Measurements from ENCODE around the gene FRY.

FRY gene

DNA sequence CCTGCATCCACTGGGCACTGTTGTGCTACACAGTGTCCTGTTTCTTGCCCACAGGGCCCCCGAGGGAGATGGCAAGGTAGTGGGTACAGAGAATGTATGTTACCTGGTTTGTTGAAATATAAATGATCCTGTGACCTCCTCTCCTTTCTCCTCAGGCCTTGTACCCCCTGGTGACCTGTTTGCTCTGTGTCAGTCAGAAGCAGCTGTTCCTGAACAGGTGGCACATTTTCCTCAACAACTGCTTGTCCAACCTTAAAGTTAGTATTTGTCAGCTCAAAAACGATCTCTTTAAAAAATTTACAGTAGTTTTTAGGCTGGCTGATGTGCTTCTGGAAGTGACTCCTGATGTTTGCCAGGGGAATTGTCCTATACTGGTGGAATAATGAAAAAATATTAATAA, 105.1 kb downstream of the FRY start:
- Mint-ChIP-seq H3K27ac (no peak overlapping the region), H3K4me1 (ENCODE audit: low read depth) (no peaks in the 10 kb centered on the region), H3K27me3 (no peaks in the 10 kb centered on the region)

DNA sequence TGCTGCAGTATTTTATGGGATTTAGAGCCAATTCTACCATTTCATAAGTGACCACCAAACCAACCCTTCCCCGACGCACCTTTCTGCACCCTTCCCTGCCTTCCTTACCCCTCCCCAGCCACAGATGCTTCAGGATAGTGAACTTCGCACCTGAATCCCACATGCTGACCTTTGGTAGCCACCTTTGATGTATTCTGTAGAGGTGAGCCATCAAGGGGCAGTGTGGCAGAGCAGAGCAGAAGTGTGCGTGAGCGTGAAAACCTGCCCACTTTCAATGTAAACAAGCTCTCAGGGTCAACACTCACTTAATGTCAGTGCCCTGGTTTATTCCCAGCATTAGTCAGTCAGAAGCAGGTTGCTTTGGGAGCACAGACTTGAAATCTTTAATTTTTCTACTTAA, 107.7 kb downstream of the FRY start:
- no peaks in the 10 kb centered on the region for H3K9me3 Mint-ChIP-seq
- H3K4me1 Mint-ChIP-seq (ENCODE audit: low read depth): no peaks in the 10 kb centered on the region
- no peak overlapping the region for H3K4me3 Mint-ChIP-seq
- H3K27ac Mint-ChIP-seq: no peak overlapping the region
- no peaks in the 10 kb centered on the region for H3K36me3 Mint-ChIP-seq (ENCODE audit: low read depth)
- H3K27me3 Mint-ChIP-seq: no peaks in the 10 kb centered on the region

More for the DNA sequence above, 105.1 kb downstream of the FRY start:
- Mint-ChIP-seq H3K36me3 (ENCODE audit: low read depth) (no peaks in the 10 kb centered on the region), H3K9me3 (no peaks in the 10 kb centered on the region), H3K4me3 (no peak overlapping the region)

DNA sequence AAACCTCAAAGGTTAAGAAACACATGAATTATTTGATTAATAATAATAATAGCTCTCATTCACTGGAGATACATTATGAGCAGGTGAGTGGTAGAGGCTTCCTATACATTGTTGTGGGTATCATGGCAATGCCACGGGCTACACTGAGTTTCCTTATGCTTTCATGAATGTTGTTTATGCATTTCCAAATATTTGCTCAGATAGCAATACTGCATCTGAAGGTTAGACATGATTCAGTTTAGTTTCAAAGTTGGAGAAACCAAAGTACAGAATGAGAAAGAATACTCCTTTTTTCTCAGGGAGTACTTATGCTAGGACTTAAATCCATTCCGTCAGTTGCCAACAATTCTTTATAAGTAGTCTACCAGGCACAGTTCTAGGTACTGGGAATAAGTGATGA, 108.5 kb downstream of the FRY start:
- Mint-ChIP-seq H3K27me3 (no peaks in the 10 kb centered on the region), H3K9me3 (no peaks in the 10 kb centered on the region), H3K4me1 (ENCODE audit: low read depth) (no peaks in the 10 kb centered on the region), H3K36me3 (ENCODE audit: low read depth) (no peaks in the 10 kb centered on the region), H3K27ac (no peak overlapping the region), H3K4me3 (no peak overlapping the region)

DNA sequence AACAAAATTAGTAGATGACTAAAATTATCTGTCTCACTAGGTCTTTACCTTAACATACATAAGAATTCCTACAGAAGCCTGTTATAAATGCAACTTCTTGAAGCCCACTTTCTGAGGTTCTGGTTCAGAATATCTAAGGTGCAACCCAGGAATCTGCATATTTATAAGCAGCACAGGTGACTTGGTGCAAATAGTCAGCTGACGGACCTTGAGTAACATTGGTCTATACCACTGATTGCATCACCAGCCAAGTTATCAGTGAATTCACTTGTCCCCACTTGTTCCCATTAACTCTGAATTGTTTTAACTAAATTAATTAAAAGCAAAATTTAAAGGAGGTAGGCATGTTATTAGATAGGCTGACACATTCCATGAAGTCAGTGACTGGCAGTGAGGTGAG, 109.9 kb downstream of the FRY start:
- no peaks in the 10 kb centered on the region for H3K4me1 Mint-ChIP-seq (ENCODE audit: low read depth)
- H3K27ac Mint-ChIP-seq: no peak overlapping the region
- H3K4me3 Mint-ChIP-seq: no peak overlapping the region
- no peaks in the 10 kb centered on the region for H3K36me3 Mint-ChIP-seq (ENCODE audit: low read depth)
- H3K27me3 Mint-ChIP-seq: no peaks in the 10 kb centered on the region
- H3K9me3 Mint-ChIP-seq: no peaks in the 10 kb centered on the region

DNA sequence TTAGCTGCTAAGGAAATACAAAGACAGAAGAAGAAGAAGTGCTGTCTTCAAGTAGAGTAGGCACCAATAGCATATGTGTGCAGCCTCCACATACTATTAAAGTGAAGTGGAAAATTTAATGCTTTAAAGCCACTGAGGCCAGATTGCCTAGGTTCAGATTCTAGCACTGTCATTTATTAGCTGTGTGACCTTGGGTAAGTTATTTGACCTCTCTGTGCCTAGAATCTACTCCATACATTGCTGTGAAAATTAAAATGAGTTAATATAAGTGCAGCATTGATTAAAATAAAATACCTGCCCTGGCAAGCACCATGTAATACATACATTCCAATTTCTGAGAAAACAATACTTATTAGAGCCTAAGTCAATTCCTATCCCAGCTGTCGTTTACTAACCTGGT, 110.5 kb downstream of the FRY start:
- Mint-ChIP-seq H3K27me3 (no peaks in the 10 kb centered on the region), H3K9me3 (no peaks in the 10 kb centered on the region), H3K36me3 (ENCODE audit: low read depth) (no peaks in the 10 kb centered on the region), H3K27ac (no peak overlapping the region), H3K4me3 (no peak overlapping the region), H3K4me1 (ENCODE audit: low read depth) (no peaks in the 10 kb centered on the region)

DNA sequence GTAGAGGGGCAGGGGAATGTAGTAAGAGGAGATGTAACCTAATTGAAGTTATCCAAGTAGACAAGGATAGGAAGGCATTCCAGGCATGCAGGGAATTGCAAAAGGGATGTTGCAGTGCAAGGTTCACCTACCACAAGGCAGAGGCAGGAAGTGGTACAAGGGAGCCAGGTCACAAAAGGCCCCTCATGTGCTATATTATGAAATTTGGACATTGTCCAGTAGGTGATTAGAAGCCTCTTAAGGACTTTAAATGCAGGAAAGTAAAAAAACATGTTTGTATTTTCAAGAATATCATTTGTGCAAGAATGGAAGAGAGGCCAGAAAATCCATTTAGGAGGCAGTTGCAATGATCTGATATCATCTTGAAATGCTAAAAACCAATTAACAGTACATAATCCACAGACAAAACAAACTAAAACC, 111.4 kb downstream of the FRY start:
- H3K27me3 Mint-ChIP-seq: no peaks in the 10 kb centered on the region
- H3K36me3 Mint-ChIP-seq (ENCODE audit: low read depth): no peaks in the 10 kb centered on the region
- no peaks in the 10 kb centered on the region for H3K4me1 Mint-ChIP-seq (ENCODE audit: low read depth)
- H3K4me3 Mint-ChIP-seq: no peak overlapping the region
- no peaks in the 10 kb centered on the region for H3K9me3 Mint-ChIP-seq
- H3K27ac Mint-ChIP-seq: no peak overlapping the region

DNA sequence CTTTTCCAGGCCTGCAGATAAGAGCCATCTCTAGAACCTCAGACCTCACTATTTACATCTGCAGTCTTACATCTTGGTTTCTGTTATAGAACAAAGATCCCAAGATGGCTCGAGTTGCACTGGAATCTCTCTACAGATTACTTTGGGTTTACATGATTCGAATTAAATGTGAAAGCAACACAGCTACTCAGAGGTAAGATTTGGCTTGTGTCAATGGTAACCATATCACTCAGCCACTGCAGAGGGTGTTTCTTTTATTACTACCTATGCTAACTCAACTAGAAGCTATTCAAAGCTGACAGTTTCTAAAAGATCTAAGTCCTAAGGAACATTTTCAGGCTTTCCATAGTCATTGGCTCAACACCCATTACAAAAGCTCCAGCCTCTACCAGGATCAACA, 115.6 kb downstream of the FRY start:
- H3K9me3 Mint-ChIP-seq: no peaks in the 10 kb centered on the region
- no peak overlapping the region for H3K4me3 Mint-ChIP-seq
- no peak overlapping the region for H3K27ac Mint-ChIP-seq
- H3K27me3 Mint-ChIP-seq: no peaks in the 10 kb centered on the region
- H3K4me1 Mint-ChIP-seq (ENCODE audit: low read depth): no peaks in the 10 kb centered on the region
- H3K36me3 Mint-ChIP-seq (ENCODE audit: low read depth): no peaks in the 10 kb centered on the region

DNA sequence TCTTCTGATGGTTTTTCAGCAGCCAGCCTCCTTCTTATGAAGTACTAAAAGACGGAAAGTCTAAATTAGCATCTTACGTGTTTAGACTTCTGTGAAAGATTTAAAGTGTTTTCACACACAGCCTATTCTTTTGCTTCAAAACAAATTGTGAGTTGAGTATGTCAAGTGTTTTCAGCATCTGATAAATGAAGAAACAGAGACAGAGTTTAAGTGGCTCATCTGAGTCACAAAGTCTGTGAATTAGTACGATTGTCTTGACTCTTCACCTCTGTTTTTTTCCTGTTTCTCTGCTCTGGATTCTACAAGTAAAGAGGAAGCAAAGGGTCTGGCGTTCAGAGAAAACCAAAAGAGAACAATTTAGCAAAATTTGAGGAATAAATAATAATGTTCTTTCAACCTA, 116.4 kb downstream of the FRY start:
- no peaks in the 10 kb centered on the region for H3K36me3 Mint-ChIP-seq (ENCODE audit: low read depth)
- H3K27me3 Mint-ChIP-seq: no peaks in the 10 kb centered on the region
- H3K4me3 Mint-ChIP-seq: no peak overlapping the region
- no peaks in the 10 kb centered on the region for H3K4me1 Mint-ChIP-seq (ENCODE audit: low read depth)
- H3K9me3 Mint-ChIP-seq: no peaks in the 10 kb centered on the region
- no peak overlapping the region for H3K27ac Mint-ChIP-seq

DNA sequence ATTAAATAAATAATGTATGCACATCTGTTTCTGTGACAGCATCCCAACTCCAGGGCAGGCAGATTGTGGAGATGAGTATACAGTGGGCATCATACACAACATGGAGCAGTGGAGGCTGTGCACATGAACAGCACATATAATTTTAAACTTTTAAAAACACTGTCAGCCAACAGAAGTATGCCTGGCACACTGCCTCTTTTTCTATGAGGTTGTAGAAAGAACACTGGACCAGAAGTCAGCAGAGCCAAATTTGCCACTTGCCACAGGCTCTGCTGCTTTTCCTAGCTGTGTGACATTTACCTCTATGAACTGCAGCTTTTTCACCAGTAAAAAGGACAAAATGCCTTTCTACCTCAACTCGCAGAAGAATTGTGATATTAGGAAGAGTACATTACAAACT, 118.7 kb downstream of the FRY start:
- Mint-ChIP-seq H3K36me3 (ENCODE audit: low read depth) (no peaks in the 10 kb centered on the region), H3K9me3 (no peaks in the 10 kb centered on the region), H3K27me3 (no peaks in the 10 kb centered on the region), H3K27ac (no peak overlapping the region), H3K4me3 (no peak overlapping the region), H3K4me1 (ENCODE audit: low read depth) (no peaks in the 10 kb centered on the region)

DNA sequence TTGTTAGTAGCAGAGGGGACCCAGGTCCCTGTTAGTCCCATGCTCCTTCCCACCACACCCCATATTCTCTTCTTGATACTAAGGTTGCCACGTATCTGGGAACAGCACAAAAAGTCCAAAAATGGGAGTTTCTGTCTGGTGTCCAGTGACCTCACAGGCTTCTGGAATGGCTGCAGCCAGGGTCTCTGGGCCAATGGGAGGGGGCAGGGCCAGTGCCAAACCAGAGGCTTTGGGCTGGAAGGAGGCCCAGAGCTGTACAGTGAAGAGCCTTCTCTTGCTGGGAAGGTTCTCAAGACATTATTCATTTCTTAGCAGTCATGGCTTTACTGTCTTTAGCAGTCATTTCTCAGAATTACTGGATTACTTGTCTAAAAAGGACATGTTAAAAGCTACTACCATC, 119.2 kb downstream of the FRY start:
- no peaks in the 10 kb centered on the region for H3K9me3 Mint-ChIP-seq
- no peaks in the 10 kb centered on the region for H3K4me1 Mint-ChIP-seq (ENCODE audit: low read depth)
- no peaks in the 10 kb centered on the region for H3K36me3 Mint-ChIP-seq (ENCODE audit: low read depth)
- H3K27ac Mint-ChIP-seq: no peak overlapping the region
- no peaks in the 10 kb centered on the region for H3K27me3 Mint-ChIP-seq
- no peak overlapping the region for H3K4me3 Mint-ChIP-seq

DNA sequence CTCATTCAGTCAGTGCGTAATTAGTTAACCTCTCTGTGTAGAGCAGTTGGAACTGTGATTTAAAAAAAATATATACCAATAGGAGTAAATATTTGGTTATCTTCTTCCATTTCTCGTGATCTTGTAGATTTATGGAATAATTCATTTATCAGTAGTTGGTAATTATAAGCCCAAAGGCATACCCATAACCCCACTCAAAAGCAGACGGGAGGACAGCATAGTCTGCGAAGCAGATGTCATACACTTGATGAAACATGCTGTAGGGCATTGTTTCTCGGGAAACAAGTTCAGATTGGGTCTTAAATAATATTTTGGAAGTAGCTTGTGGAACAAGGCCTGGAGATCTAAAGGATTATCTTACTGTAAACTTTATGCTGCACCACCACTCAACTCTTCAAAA, 119.7 kb downstream of the FRY start:
- H3K27ac Mint-ChIP-seq: no peak overlapping the region
- no peaks in the 10 kb centered on the region for H3K4me1 Mint-ChIP-seq (ENCODE audit: low read depth)
- H3K27me3 Mint-ChIP-seq: no peaks in the 10 kb centered on the region
- H3K4me3 Mint-ChIP-seq: no peak overlapping the region
- H3K36me3 Mint-ChIP-seq (ENCODE audit: low read depth): no peaks in the 10 kb centered on the region
- no peaks in the 10 kb centered on the region for H3K9me3 Mint-ChIP-seq

DNA sequence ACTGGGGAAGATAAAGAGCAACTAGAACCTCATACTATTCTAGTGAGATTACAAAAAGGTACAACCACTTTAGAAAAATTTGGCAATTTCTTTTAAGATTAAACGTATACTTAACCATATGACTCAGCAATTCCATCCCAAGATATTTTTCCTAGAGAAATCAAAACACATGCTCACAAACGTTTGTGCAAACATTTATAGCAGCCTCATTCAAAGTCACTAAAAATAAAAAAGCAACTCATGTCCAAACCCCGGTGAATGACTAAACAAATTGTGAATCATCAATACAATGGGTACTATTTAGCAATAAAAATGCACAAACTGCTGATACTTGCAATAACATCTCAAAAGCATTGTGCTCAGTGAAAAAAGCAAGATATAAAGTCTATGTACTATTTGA, 121.5 kb downstream of the FRY start:
- H3K4me3 Mint-ChIP-seq: no peak overlapping the region
- no peaks in the 10 kb centered on the region for H3K36me3 Mint-ChIP-seq (ENCODE audit: low read depth)
- no peaks in the 10 kb centered on the region for H3K27me3 Mint-ChIP-seq
- H3K9me3 Mint-ChIP-seq: no peaks in the 10 kb centered on the region
- no peaks in the 10 kb centered on the region for H3K4me1 Mint-ChIP-seq (ENCODE audit: low read depth)
- no peak overlapping the region for H3K27ac Mint-ChIP-seq

DNA sequence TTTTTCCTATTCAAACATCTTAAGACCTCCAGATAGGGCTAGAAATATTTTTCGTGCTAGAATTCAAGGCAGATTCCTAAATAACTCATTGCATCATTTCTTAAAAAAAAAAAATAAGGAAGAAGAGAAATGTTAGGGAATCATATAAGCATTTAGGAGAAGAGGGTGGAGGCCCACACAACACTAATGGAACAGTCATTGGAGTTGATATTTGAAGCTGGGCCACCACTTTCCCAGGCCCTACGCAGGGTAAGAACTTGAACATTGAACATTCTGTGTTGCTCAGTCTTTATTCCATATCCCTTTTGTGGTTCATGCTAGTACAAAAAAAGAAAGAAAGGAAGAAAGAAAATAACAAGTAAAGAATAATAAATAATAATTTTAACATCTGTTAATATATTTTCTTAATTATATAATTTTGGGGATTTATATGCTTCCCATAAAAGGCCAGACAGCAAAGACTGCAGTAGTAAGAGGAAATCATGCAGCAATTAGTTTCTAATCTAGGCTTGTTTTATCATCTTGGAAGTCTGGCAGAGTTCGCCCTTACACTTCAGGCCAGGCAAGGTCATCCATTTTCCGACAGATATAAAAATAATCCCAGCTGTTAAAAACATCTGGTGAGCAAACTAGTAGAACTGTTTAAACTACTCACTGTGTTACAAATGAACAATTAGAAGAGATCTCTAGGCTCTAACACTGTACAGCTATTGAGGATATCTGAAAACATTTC, 127.7 kb downstream of the FRY start:
- Mint-ChIP-seq H3K36me3 (ENCODE audit: low read depth) (no peaks in the 10 kb centered on the region), H3K27ac (no peak overlapping the region), H3K4me1 (ENCODE audit: low read depth) (no peaks in the 10 kb centered on the region), H3K27me3 (no peaks in the 10 kb centered on the region), H3K4me3 (no peak overlapping the region), H3K9me3 (no peaks in the 10 kb centered on the region)

DNA sequence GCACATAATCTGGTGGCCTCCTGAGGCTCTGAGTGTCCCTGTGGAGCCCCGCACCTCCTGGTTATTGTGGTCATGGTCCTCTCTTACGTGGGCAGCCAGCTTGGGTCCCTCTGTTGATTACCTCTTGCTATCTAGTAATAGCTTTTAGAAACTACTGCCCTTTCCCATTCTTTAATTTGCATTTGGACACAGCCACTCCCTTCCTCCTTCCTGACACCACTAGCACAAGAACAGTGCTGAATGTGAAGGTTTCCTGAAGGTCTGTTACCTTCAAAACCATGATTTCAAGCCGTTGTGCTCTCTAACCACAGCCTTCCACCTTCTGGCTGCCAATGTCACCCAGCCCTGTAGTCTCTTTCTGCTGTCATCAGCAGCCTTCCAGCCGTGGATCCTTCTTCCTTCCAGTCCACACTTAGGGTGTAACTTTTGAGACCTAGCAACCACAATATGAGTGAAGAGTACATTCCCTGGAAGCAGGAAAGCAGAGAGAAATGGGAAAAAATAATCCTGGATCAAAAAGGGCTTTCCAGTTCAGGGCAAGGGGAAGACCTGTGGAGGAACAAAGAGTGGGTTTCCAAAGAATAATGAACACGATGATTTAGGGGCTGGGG, 130.9 kb downstream of the FRY start:
- H3K9me3 Mint-ChIP-seq: no peaks in the 10 kb centered on the region
- no peaks in the 10 kb centered on the region for H3K27me3 Mint-ChIP-seq
- H3K4me1 Mint-ChIP-seq (ENCODE audit: low read depth): no peaks in the 10 kb centered on the region
- H3K4me3 Mint-ChIP-seq: no peak overlapping the region
- no peak overlapping the region for H3K27ac Mint-ChIP-seq
- H3K36me3 Mint-ChIP-seq (ENCODE audit: low read depth): no peaks in the 10 kb centered on the region

DNA sequence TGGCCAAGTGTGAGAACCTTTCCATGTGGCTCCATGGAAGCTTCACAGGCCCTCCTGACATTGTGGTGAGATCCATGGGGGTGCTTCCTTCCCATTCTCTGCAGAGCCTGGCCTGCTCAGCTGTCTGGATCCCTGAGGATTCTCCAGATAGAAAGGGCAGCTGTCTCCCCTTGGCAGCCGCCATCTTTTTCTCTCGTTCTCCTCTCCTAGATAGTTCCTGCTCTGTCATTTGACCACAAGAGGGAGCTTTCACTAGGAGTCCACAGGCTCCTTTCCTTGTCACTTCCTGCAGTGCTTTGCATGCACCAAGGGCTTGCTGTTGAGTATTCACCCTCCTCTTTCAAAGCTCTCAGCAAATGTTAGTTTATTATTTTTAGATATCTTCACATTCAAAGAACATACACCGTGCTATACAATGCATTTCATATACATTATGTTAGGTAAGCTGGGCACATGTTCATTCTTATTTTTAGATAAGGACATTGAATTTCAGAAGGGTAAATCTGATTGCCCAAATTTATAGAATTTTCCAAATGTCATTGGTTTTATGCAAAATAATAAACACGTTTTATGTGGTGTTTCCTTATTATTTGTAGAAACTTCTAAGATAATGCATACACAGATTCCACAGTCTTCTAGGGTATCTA, 133.2 kb downstream of the FRY start:
- Mint-ChIP-seq H3K4me1 (ENCODE audit: low read depth) (no peaks in the 10 kb centered on the region), H3K9me3 (no peaks in the 10 kb centered on the region), H3K36me3 (ENCODE audit: low read depth) (no peaks in the 10 kb centered on the region), H3K27ac (no peak overlapping the region), H3K4me3 (no peak overlapping the region), H3K27me3 (no peaks in the 10 kb centered on the region)

DNA sequence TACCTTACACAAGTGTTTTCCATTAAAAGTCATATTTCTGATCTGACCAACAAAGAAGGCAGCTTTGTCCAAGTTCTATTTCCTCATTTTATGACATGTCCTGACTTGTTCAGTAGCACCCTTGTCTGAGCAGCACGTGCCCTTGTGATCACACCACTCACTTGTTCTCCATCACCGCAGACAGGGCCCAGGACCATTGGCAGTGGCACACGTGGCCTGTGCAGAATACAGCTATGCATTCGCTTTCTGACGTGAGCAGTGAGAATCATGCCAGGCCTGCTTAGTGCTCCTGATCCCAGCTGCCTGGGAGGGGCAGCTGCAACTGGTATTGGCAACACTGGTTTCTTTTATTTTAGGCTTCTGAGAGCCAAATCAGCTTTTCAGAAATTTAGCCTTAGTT, 134.2 kb downstream of the FRY start:
- Mint-ChIP-seq H3K27me3 (no peaks in the 10 kb centered on the region), H3K4me3 (no peak overlapping the region), H3K9me3 (no peaks in the 10 kb centered on the region), H3K27ac (no peak overlapping the region), H3K4me1 (ENCODE audit: low read depth) (no peaks in the 10 kb centered on the region), H3K36me3 (ENCODE audit: low read depth) (no peaks in the 10 kb centered on the region)

All from stimulated activated naive CD8-positive, alpha-beta T cell treated with anti-CD3 and anti-CD28 coated beads, Interleukin-15, Interleukin-2, amounts not matched to agents 100 ng/mL and 50 ng/mL, for 24 hours (primary cell).